Measurements from ENCODE around the gene LRBA.

Gene LRBA

GRCh38 chr4:150949943-150950342 is 65.1 kb downstream of the LRBA start:
- DNase-seq (ENCODE audit: insufficient read length, low spot score): no peak
- TF ChIP-seq CTCF (IDR thresholded peaks at IDR 0.05; ENCODE audit: insufficient read depth, missing control alignments): no peak
- FAIRE-seq: peak; percentile 79

- FAIRE-seq (no peak), DNase-seq (ENCODE audit: insufficient read length, low spot score) (no peak)
- TF ChIP-seq CTCF (IDR thresholded peaks at IDR 0.05; ENCODE audit: insufficient read depth, missing control alignments): no peak
Measured at GRCh38 chr4:150949342-150949741, 65.7 kb downstream of the LRBA start.

- FAIRE-seq: no peak
- TF ChIP-seq CTCF (IDR thresholded peaks at IDR 0.05; ENCODE audit: insufficient read depth, missing control alignments): no peak
- no peak for DNase-seq (ENCODE audit: insufficient read length, low spot score)
Measured at GRCh38 chr4:150948710-150949109, 66.4 kb downstream of the LRBA start.

- no peak for TF ChIP-seq CTCF (IDR thresholded peaks at IDR 0.05; ENCODE audit: insufficient read depth, missing control alignments)
- DNase-seq (ENCODE audit: insufficient read length, low spot score) (no peak), FAIRE-seq (no peak)
Measured at GRCh38 chr4:150948074-150948473, 67.0 kb downstream of the LRBA start.

- TF ChIP-seq CTCF (IDR thresholded peaks at IDR 0.05; ENCODE audit: insufficient read depth, missing control alignments): no peak
- FAIRE-seq: no peak
- DNase-seq (ENCODE audit: insufficient read length, low spot score): no peak
Measured at GRCh38 chr4:150944660-150945059, 70.4 kb downstream of the LRBA start.

- no peak for TF ChIP-seq CTCF (IDR thresholded peaks at IDR 0.05; ENCODE audit: insufficient read depth, missing control alignments)
- peak; percentile 66 for FAIRE-seq
- no peak for DNase-seq (ENCODE audit: insufficient read length, low spot score)
Measured at GRCh38 chr4:150943818-150944217, 71.3 kb downstream of the LRBA start.

- TF ChIP-seq CTCF (IDR thresholded peaks at IDR 0.05; ENCODE audit: insufficient read depth, missing control alignments): no peak
- DNase-seq (ENCODE audit: insufficient read length, low spot score) (no peak), FAIRE-seq (peak; percentile 21)
Measured at GRCh38 chr4:150943126-150943525, 72.0 kb downstream of the LRBA start.
